Heart right ventricle (tissue), 16 donors: ENCODE data around the gene FBXO28. TPM values are rescaled to one million over a fixed set of nuclear protein-coding genes. Genes with fewer than 3 reads are reported as not detected.

Experiments used
- ATAC-seq, 8 donors: fragments of 200-7000 bp; cut with Tn5 transposase; one replicate each; pipeline ENCODE4 v1.9.1; 2020; ENCODE audit warnings: mild to moderate bottlenecking in 8 of 8, moderate library complexity in 8 of 8, moderate number of reproducible peaks in 1 of 8
- DNase-seq, 2 donors: peaks; one replicate each; pipeline ENCODE4 v3.0.0-alpha.2; 2020
- H3K27ac ChIP-seq, 10 donors: fragments of 200-600 bp; sonication (generic) in 2 of 10; one replicate each; pipeline versions ENCODE4 v1.5.0 to v1.8.0; 2020 to 2022; ENCODE audit warnings: mild to moderate bottlenecking in 3 of 10
- H3K27me3 ChIP-seq, 7 donors: fragments of 200-600 bp; one replicate each; pipeline ENCODE4 v1.8.0; 2021 to 2022; ENCODE audit warnings: mild to moderate bottlenecking in 2 of 7
- H3K36me3 ChIP-seq, 9 donors: fragments of 200-600 bp; sonication (generic) in 1 of 9; one replicate each; pipeline versions ENCODE4 v1.5.0 to v1.8.0; 2020 to 2022; ENCODE audit warnings: mild to moderate bottlenecking in 2 of 9
- H3K4me1 ChIP-seq, 9 donors: fragments of 200-600 bp; sonication (generic) in 1 of 9; one replicate each; pipeline versions ENCODE4 v1.5.0 to v1.8.0; 2020 to 2022; ENCODE audit warnings: mild to moderate bottlenecking in 4 of 9
- H3K4me3 ChIP-seq, 10 donors: fragments of 200-600 bp; sonication (generic) in 2 of 10; one replicate each; pipeline versions ENCODE4 v1.5.0 to v1.8.0; 2020 to 2022; ENCODE audit warnings: mild to moderate bottlenecking in 7 of 10, moderate library complexity in 2 of 10
- H3K9me3 ChIP-seq, 11 donors: fragments of 200-600 bp in 10 of 11; sonication (generic) in 2 of 11; one replicate each; pipeline versions ENCODE4 v1.5.0 to v1.8.0; 2013 to 2022; ENCODE audit warnings: mild to moderate bottlenecking in 2 of 11, control low read depth in 1 of 11, moderate library complexity in 1 of 11
- WGBS, 2 donors: extraction: QIAGEN DNeasy Blood & Tissue Kit; methylation state at CpG; one replicate each; pipeline ENCODE4 v1.1.7; 2013; ENCODE audit warnings: inconsistent platforms in 1 of 2; 5-methylcytosine and 5-hydroxymethylcytosine counted together
- intact Hi-C, 10 donors: fragments of 100-400 bp; cut with DNase I; formaldehyde crosslinking; loops; one replicate each; pipeline versions ENCODE4 v1.11.1 to v1.14.2; 2022
- polyA plus RNA-seq, 2 donors: library from polyadenylated mRNA; stranded (reverse); fragments of 200-250 nt; gene quantifications; one replicate each; pipeline ENCODE4 v1.2.3, GENCODE V29; 2013
- total RNA-seq, 10 donors: library from RNA; stranded (reverse); fragmentation: NEBNext Ultra II Directional in 3 of 10; extraction: Animal tissue kit (Norgen Biotek cat#: 25700) in 3 of 10; gene quantifications; one replicate each; pipeline versions ENCODE4 v1.2.1 to v1.2.4, GENCODE V29; 2021 to 2023
- TF ChIP-seq, protein P1 (sequence below), 9 donors: fragments of 200-600 bp; sonication (generic) in 2 of 9; IDR thresholded peaks; one replicate each; pipeline versions ENCODE4 v1.5.0 to v1.8.0; 2021 to 2022; ENCODE audit warnings: antibody characterized with exemption in 9 of 9, mild to moderate bottlenecking in 5 of 9, moderate library complexity in 1 of 9
- donor health status: Arrhythmogenic right ventricular cardiomyopathy.
- donor health status: ischemic (EF 13 %, LVEDD 7.1; RV severe dilation, severe dysfunction).
- donor health status: healthy with polysubstance abuse.
- donor health status: DM: no; HTN: yes; CAD: no.
- donor health status: DM: no; HTN: no; CAD: no.
- donor health status: ischemic (EF 25% LVEDD 6.9; RV normal size, moderate dysfunction).
- donor health status: ischemic (EF 25% LVEDD 5.7; RV mildly dilated, moderate dysfunction).
- donor health status: healthy.
- donor health status: DM: yes; HTN: yes; CAD: no.
- donor health status: Ischemic cardiomyopathy.
- donor health status: ischemic (EF 35%, LVEDD 5.7; RV mildly dilated, moderate dysfunction).
- donor health status: nonischemic (EF 11% LVEDD 7.7; RV severe dilation, severe dysfunction).
- donor health status: DM: yes; HTN: yes; CAD: no.
- donor health status: PGD.
- donor health status: ischemic (EF 29% LVEDD 5.4; RV normal size, mild dysfunction).
- donor health status: nonischemic (EF 23%, LVEDD 6.1; RV moderate dilation, normal function).

The FBXO28 gene
- total and polyA plus RNA-seq, 12 donors, result 5.9 to 22.9 (median 20.1) TPM

DNA sequence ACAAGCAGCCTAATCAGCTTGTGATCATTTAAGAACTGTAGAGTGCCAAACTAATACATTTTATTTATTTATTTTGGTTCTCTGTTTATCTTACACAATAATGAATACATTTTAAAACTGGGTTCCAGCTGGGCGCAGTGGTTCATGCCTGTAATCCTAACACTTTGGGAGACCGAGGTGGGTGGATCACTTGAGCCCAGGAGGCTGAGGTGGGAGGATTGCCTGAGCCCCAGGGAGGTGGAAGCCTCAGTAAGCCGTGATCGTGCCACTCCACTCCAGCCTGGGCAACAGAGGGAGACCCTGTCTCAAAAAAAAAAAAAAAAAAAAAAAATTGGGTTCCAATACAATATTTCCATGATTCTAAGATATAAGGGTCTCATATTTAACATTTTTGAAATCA is 9.2 kb downstream of the FBXO28 start:
- DNase-seq, result no peak
- no peaks in the 10 kb centered on the region for H3K9me3 ChIP-seq
- H3K27me3 ChIP-seq, result no peaks in the 10 kb centered on the region
- ATAC-seq, result no peak
- peaks cover 0 to 46% (median 0%) of the 10 kb centered on the region in 9 donors for H3K36me3 ChIP-seq
- intact Hi-C loops, result no loop called here
- 83 to 94% methylated on average over 4 of the region's 4 CpGs for WGBS, 2 donors
- H3K27ac ChIP-seq, result no peak overlapping the region
- TF ChIP-seq, protein P1, sequence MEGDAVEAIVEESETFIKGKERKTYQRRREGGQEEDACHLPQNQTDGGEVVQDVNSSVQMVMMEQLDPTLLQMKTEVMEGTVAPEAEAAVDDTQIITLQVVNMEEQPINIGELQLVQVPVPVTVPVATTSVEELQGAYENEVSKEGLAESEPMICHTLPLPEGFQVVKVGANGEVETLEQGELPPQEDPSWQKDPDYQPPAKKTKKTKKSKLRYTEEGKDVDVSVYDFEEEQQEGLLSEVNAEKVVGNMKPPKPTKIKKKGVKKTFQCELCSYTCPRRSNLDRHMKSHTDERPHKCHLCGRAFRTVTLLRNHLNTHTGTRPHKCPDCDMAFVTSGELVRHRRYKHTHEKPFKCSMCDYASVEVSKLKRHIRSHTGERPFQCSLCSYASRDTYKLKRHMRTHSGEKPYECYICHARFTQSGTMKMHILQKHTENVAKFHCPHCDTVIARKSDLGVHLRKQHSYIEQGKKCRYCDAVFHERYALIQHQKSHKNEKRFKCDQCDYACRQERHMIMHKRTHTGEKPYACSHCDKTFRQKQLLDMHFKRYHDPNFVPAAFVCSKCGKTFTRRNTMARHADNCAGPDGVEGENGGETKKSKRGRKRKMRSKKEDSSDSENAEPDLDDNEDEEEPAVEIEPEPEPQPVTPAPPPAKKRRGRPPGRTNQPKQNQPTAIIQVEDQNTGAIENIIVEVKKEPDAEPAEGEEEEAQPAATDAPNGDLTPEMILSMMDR (IDR thresholded peaks at IDR 0.05), result no peak
- no peak overlapping the region for H3K4me3 ChIP-seq
- peaks cover 0 to 8% (median 0%) of the 10 kb centered on the region in 9 donors for H3K4me1 ChIP-seq

DNA sequence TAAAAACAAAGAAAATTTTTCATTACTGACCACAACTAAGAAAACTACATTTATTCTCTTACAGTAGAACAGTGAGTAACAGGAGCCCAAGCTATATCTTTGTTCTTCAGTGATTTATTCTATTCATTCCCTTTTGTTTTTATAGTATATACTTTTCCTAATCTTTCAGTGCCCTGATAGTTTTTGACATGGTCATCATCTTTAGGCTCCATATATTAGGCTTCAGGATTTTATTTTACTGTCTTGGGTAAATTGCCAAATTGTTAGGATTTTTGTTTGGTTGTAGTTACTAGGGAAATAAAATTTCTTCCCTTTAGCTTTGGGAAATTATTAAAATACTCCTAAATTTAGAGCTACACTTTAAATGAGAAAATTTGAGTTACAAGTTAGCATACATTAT is 10.3 kb downstream of the FBXO28 start:
- H3K27ac ChIP-seq, result no peak overlapping the region
- intact Hi-C loops, result no loop called here
- ATAC-seq (no peak), DNase-seq (no peak)
- TF ChIP-seq, protein P1 (IDR thresholded peaks at IDR 0.05), result no peak
- H3K4me1 ChIP-seq, result peaks cover 0 to 8% (median 0%) of the 10 kb centered on the region in 9 donors
- H3K36me3 ChIP-seq, result peaks cover 0 to 36% (median 0%) of the 10 kb centered on the region in 9 donors
- no peaks in the 10 kb centered on the region for H3K27me3 ChIP-seq
- no peaks in the 10 kb centered on the region for H3K9me3 ChIP-seq
- no peak overlapping the region for H3K4me3 ChIP-seq

DNA sequence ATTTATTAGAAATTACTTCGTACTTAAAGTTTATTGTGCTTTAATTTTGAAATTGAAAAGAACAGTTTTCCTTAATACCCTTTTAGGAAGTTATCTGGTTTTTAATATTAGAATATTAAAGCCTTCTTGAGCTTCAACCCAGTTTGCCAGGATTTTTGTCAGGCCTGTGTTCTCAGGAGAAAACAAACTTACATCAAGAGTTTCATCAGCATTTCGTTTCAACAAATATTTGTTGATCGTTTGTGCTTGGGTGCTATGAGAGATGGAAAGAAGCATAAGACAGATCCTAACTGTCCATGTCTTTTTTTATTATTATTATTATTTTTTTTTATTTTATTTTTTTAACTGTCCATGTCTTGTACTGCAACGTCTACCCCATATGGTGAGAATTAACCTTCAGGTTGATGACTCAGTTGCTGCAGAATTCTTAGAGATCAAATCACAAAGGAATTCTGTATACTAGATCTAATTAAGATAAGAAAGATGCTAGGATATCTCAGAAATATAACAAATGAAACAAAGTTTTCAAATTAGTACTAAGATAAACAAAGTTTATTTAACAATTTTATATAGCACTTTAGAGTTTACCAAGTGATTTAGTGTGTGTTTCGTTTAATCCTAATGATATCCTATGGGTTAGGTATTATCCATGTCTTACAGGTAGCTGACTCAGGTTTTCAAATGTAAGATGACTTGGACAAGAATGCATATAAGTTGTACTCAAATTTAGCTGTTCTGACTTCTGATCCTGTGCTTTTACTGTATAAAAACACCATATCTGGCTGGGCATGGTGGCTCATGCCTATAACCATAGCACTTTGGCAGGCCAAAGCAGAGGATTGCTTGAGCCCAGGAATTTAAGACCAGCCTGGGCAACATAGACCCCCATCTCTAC is 14.3 kb downstream of the FBXO28 start:
- H3K4me1 ChIP-seq, result peaks cover 0 to 8% (median 0%) of the 10 kb centered on the region in 9 donors
- intact Hi-C loops, result no loop called here
- DNase-seq (no peak), ATAC-seq (no peak)
- H3K27ac ChIP-seq, result no peak overlapping the region
- WGBS, 2 donors, result 84 to 89% methylated on average over 5 of the region's 5 CpGs
- TF ChIP-seq, protein P1 (IDR thresholded peaks at IDR 0.05), result no peak
- peaks cover 0 to 8% (median 0%) of the 10 kb centered on the region in 11 donors for H3K9me3 ChIP-seq
- H3K27me3 ChIP-seq, result no peaks in the 10 kb centered on the region
- no peak overlapping the region for H3K4me3 ChIP-seq
- H3K36me3 ChIP-seq, result peaks cover 0 to 50% (median 29%) of the 10 kb centered on the region in 9 donors

DNA sequence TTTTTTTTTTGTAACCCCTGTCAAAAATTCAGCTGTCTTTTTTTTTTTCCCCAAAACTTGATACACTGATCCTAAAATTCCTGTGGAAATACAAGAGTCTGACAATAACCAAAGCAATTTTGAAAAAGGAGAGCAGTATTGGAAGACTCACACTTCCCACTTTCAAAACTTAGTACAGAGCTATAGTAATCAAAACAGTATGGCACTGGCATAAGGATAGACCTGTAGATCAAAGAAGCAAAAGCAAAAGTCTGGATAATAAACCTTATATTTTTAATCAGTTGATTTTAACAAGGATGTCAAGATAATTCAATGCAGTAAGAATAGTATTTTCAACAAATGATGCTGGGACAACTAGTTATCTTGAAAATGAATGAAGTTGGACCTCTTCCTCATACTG is 17.3 kb downstream of the FBXO28 start:
- intact Hi-C loops, result no loop called here
- Histone ChIP-seq H3K36me3 (peaks cover 0 to 67% (median 35%) of the 10 kb centered on the region in 9 donors), H3K4me1 (peaks cover 0 to 8% (median 0%) of the 10 kb centered on the region in 9 donors), H3K27me3 (no peaks in the 10 kb centered on the region), H3K27ac (no peak overlapping the region), H3K9me3 (peaks cover 0 to 8% (median 0%) of the 10 kb centered on the region in 11 donors), H3K4me3 (no peak overlapping the region)
- no peak for ATAC-seq
- TF ChIP-seq, protein P1 (IDR thresholded peaks at IDR 0.05), result no peak
- DNase-seq, result no peak
